HepG2 (cell line): ENCODE measurements around the gene LRRC55. TPM values are rescaled to one million over a fixed set of nuclear protein-coding genes. Genes with fewer than 3 reads are reported as not detected.

Experiments
- ATAC-seq: fragments of 200-7000 bp; cut with Tn5 transposase; 3 replicates; pipeline ENCODE4 v1.9.1; 2020; ENCODE audit warnings: mild to moderate bottlenecking, moderate library complexity
- BruUV-seq: library from RNA; stranded (reverse); fragments of 400-500 nt; replicated peaks from 2 replicates; lab custom pipeline; 2021; lab: Mats Ljungman, UMichigan
- CTCF ChIA-PET: fragments of 300-600 bp; formaldehyde crosslinking; extraction: SDS; loops from one replicate; lab custom pipeline; 2021; ENCODE audit warnings: low total read pairs, inconsistent platforms, low intra/inter-chr PET ratio; lab: Yijun Ruan, JAX
- POLR2A ChIA-PET: fragments of 350-600 bp; sonication (Branson Sonifier 250); formaldehyde crosslinking; loops from one replicate; lab custom pipeline; 2020; ENCODE audit warnings: antibody characterized with exemption, inconsistent platforms; lab: Yijun Ruan, JAX
- DNase-seq: peaks from one replicate; pipeline ENCODE4 v3.0.0-alpha.2; 2015; ENCODE audit warnings: low spot score
- FAIRE-seq: peaks from 3 replicates; lab custom pipeline; 2011; peaks lifted over from hg19 to GRCh38; lab: Jason Lieb, UNC
- H2AFZ ChIP-seq: one replicate; pipeline ENCODE4 v1.6.1; 2011; ENCODE audit warnings: low read length, inconsistent platforms
- H3K27ac ChIP-seq: fragments of 300-600 bp; 3 replicates; pipeline ENCODE4 v1.8.0; 2011; ENCODE audit warnings: mixed run types, mild to moderate bottlenecking, mixed read lengths, low read length, inconsistent platforms; ENCODE audit not compliant: insufficient read depth; ENCODE audit errors: extremely low read length
- H3K27me3 ChIP-seq, 2 experiments: fragments of 200-600 bp in 1 of 2; 2 replicates in 1 of 2; 3 replicates in 1 of 2; pipeline versions ENCODE4 v1.6.0 to v1.8.0; 2011; ENCODE audit warnings: low read length in 2 of 2, mild to moderate bottlenecking in 2 of 2, moderate library complexity in 2 of 2, inconsistent platforms in 1 of 2; ENCODE audit not compliant: insufficient read depth in 2 of 2, control insufficient read depth in 1 of 2
- H3K36me3 ChIP-seq, 2 experiments: fragments of 200-600 bp in 1 of 2; replicated peaks in 1 of 2; 2 replicates in 1 of 2; 3 replicates in 1 of 2; pipeline versions ENCODE4 v1.5.1 to v1.8.0; 2011; ENCODE audit warnings: low read length in 2 of 2, inconsistent platforms in 1 of 2; ENCODE audit not compliant: insufficient read depth in 2 of 2, control insufficient read depth in 1 of 2
- H3K4me1 ChIP-seq: 2 replicates; pipeline ENCODE4 v1.5.1; 2012; ENCODE audit warnings: low read length, inconsistent platforms; ENCODE audit not compliant: insufficient read depth
- H3K4me2 ChIP-seq: 2 replicates; pipeline ENCODE4 v1.6.0; 2011; ENCODE audit warnings: low read depth, low read length, inconsistent platforms
- H3K4me3 ChIP-seq, 3 experiments: fragments of 200-600 bp in 1 of 3; sonication (generic), shearing (Covaris generic) in 1 of 3; replicated peaks in 1 of 3; 2 replicates each; pipeline ENCODE4 v1.5.1; 2011 to 2016; ENCODE audit warnings: low read length in 3 of 3, inconsistent platforms in 2 of 3, low read depth in 2 of 3, mild to moderate bottlenecking in 2 of 3, control low read depth in 1 of 3, mixed read lengths in 1 of 3; ENCODE audit not compliant: insufficient read depth in 1 of 3
- H3K79me2 ChIP-seq: one replicate; pipeline ENCODE4 v1.6.1; 2011; ENCODE audit warnings: low read length, inconsistent platforms; ENCODE audit not compliant: insufficient read depth
- H3K9ac ChIP-seq: 2 replicates; pipeline ENCODE4 v1.6.0; 2011; ENCODE audit warnings: mild to moderate bottlenecking, low read depth, low read length, inconsistent platforms; ENCODE audit not compliant: insufficient read depth
- H3K9me3 ChIP-seq: 2 replicates; pipeline ENCODE4 v1.5.1; 2012; ENCODE audit warnings: mild to moderate bottlenecking, low read length
- H4K20me1 ChIP-seq: 2 replicates; pipeline ENCODE4 v1.6.0; 2011; ENCODE audit warnings: inconsistent platforms, mild to moderate bottlenecking, low read length, moderate library complexity; ENCODE audit not compliant: insufficient read depth
- CREM ChIP-seq, 2 experiments: sonication (generic) in 1 of 2; formaldehyde crosslinking in 1 of 2; IDR thresholded peaks; 2 replicates each; pipeline versions ENCODE4 v1.4.0 to v1.6.1; 2016 to 2020; ENCODE audit warnings: antibody characterized with exemption in 1 of 2, mild to moderate bottlenecking in 1 of 2, missing genetic modification reagents in 1 of 2
- MAF1 ChIP-seq: sonication (generic); formaldehyde crosslinking; IDR thresholded peaks from 2 replicates; pipeline ENCODE4 v1.5.0; 2020; ENCODE audit warnings: missing genetic modification reagents, borderline replicate concordance
- MLX ChIP-seq: IDR thresholded peaks from 2 replicates; pipeline ENCODE4 v1.6.1; 2016
- PAX8 ChIP-seq: sonication (generic); formaldehyde crosslinking; IDR thresholded peaks from 2 replicates; pipeline ENCODE4 v1.8.0; 2022; ENCODE audit warnings: mild to moderate bottlenecking, missing genetic modification reagents, borderline replicate concordance
- ZNF343 ChIP-seq: sonication (generic); formaldehyde crosslinking; IDR thresholded peaks from 2 replicates; pipeline ENCODE4 v1.4.0; 2020; ENCODE audit warnings: mild to moderate bottlenecking, missing genetic modification reagents
- ZNF530 ChIP-seq: sonication (generic); formaldehyde crosslinking; IDR thresholded peaks from 2 replicates; pipeline ENCODE4 v1.5.0; 2020; ENCODE audit warnings: low read depth, mild to moderate bottlenecking, missing genetic modification reagents
- ZNF546 ChIP-seq: sonication (generic); formaldehyde crosslinking; conservative IDR thresholded peaks from 2 replicates; pipeline ENCODE4 v1.8.1; 2023; ENCODE audit warnings: mild to moderate bottlenecking, missing genetic modification reagents
- ZNF597 ChIP-seq: sonication (generic); formaldehyde crosslinking; IDR thresholded peaks from 2 replicates; pipeline ENCODE4 v1.5.0; 2020; ENCODE audit warnings: missing genetic modification reagents
- ZNF616 ChIP-seq: sonication (generic); formaldehyde crosslinking; IDR thresholded peaks from 2 replicates; pipeline ENCODE4 v1.5.0; 2020; ENCODE audit warnings: low read depth, mild to moderate bottlenecking, missing genetic modification reagents
- ZNF674 ChIP-seq: sonication (generic); formaldehyde crosslinking; IDR thresholded peaks from 2 replicates; pipeline ENCODE4 v1.5.0; 2020; ENCODE audit warnings: low read depth, mild to moderate bottlenecking, missing genetic modification reagents
- WGBS: methylation state at CpG from one replicate; pipeline ENCODE4 v1.1.6; 2017; ENCODE audit warnings: low lambda C conversion rate; 5-methylcytosine and 5-hydroxymethylcytosine counted together
- in situ Hi-C: cut with HindIII; loops from 2 replicates; pipeline ENCODE4 v1.10.0; 2017; ENCODE audit warnings: low pct_unique_long_range_greater_than_20kb; ENCODE audit not compliant: extremely low pct_ligation_motif_present
- intact Hi-C: fragments of 100-400 bp; cut with micrococcal nuclease; formaldehyde crosslinking; loops from one replicate; pipeline ENCODE4 v1.10.0; 2022; ENCODE audit not compliant: unreplicated experiment
- polyA plus RNA-seq, 8 experiments: library from polyadenylated mRNA; depleted of rRNA in 3 of 8; stranded (reverse) in 7 of 8; unstranded in 1 of 8; fragments of >200 nt; fragmentation: Illumina TruSeq in 4 of 8; extraction: Trizol in 4 of 8; gene quantifications; 2 replicates each; pipeline versions ENCODE4 v1.2.1 to v1.2.3, GENCODE V29; 2011 to 2016; ENCODE audit warnings: low read depth in 4 of 8, missing spikeins in 1 of 8, mixed read lengths in 1 of 8; ENCODE audit not compliant: insufficient read depth in 1 of 8
- total RNA-seq, 5 experiments: library from RNA; depleted of rRNA; stranded (reverse); fragments of >200 nt; fragmentation: Illumina TruSeq; extraction: Trizol; gene quantifications; 2 replicates each; pipeline ENCODE4 v1.2.3, GENCODE V29; 2016; ENCODE audit warnings: low read depth in 1 of 5

LRRC55 gene
- total and polyA plus RNA-seq, 2 of the 13 experiments (the other 11 are each of a cell fraction or from before 2014, with no cell fraction given), result not detected

- FAIRE-seq (no peak), DNase-seq (no peak)
- H3K4me1 ChIP-seq, result no peaks in the 10 kb centered on the region
- intact Hi-C loops, result no loop called here
- no peaks in the 10 kb centered on the region for H4K20me1 ChIP-seq
- in situ Hi-C loops, result no loop called here
- no TSS peak for BruUV-seq
- no peaks in the 10 kb centered on the region for H3K9me3 ChIP-seq
- H3K27ac ChIP-seq, result no peak overlapping the region
- H3K9ac ChIP-seq, result no peak overlapping the region
- peaks cover 1 to 7% of the 10 kb centered on the region in 2 experiments; a peak in 1 of 5 replicates for H3K27me3 ChIP-seq
- TF ChIP-seq MLX (CRISPR knock-in tag) (no peak), PAX8 (no peak), ZNF674 (no peak), MAF1 (CRISPR knock-in tag) (no peak), ZNF530 (no peak), CREM (IDR thresholded peaks at IDR 0.05) (no peak), CREM (CRISPR knock-in tag; IDR thresholded peaks at IDR 0.05) (no peak), ZNF597 (CRISPR knock-in tag) (no peak), ZNF546 (CRISPR knock-in tag) (no peak), ZNF616 (CRISPR knock-in tag) (no peak), ZNF343 (CRISPR knock-in tag) (no peak)
- TF ChIP-seq, all 625 proteins: peak for 0
- ChIA-PET POLR2A (no interaction called here), CTCF (no interaction called here)
- Histone ChIP-seq H2AFZ (no peak overlapping the region), H3K36me3 (no peaks in the 10 kb centered on the region), H3K79me2 (no peaks in the 10 kb centered on the region), H3K4me2 (no peak overlapping the region), H3K4me3 (no peak overlapping the region)
- 8% methylated on average over 10 of the region's 10 CpGs for WGBS
- ATAC-seq, result no peak
Observed at GRCh38 chr11:57155838-57156607, 25.7 kb upstream of the LRRC55 start.
